ENCODE data around the gene PKN1.

PKN1 gene

DNA sequence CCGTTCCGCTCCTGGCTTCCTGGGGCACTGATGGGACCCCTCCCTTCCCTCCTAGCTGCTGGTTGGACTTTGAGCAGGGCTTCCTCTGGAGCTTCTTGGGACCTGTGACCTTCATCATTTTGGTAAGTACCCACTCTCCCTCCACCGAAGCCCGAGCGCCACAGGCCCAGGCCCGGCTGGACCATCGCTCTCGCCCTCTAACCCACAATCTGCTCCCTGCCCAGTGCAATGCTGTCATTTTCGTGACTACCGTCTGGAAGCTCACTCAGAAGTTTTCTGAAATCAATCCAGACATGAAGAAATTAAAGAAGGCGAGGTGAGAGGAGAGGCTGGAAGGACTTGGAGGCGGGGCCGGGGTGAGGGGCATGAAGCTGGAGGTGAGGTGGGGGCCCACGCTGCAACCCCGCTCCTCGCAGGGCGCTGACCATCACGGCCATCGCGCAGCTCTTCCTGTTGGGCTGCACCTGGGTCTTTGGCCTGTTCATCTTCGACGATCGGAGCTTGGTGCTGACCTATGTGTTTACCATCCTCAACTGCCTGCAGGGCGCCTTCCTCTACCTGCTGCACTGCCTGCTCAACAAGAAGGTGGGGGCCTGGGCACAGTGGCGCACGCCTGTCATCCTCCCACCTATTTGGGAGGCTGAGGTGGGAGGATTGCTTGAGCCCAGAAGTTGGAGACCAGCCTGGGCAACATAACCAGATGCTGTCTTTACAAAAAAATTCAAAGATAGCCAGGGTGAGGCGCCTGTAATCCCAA is 26.3 kb upstream of the PKN1 start:
- no peak for DNase-seq

DNA sequence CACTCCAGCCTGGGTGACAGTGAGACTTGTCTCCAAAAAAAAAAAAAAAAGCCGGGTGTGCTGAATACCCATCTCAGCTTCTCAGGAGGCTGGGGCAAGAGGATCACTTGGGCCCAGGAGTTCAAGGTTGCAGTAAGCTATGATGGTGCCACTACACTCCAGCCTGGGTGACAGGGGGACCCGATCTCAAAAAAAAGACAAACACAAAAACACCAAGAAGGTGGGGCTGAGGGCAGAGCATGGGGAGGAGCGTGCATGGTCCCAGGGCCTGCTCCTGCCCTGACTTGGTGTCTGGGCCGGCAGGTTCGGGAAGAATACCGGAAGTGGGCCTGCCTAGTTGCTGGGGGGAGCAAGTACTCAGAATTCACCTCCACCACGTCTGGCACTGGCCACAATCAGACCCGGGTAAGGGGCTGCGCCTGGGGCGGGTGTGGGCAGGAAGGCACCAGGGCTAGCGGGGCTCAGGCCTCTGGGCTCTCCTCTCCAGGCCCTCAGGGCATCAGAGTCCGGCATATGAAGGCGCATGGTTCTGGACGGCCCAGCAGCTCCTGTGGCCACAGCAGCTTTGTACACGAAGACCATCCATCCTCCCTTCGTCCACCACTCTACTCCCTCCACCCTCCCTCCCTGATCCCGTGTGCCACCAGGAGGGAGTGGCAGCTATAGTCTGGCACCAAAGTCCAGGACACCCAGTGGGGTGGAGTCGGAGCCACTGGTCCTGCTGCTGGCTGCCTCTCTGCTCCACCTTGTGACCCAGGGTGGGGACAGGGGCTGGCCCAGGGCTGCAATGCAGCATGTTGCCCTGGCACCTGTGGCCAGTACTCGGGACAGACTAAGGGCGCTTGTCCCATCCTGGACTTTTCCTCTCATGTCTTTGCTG is 25.3 kb upstream of the PKN1 start:
- no peak for DNase-seq

DNA sequence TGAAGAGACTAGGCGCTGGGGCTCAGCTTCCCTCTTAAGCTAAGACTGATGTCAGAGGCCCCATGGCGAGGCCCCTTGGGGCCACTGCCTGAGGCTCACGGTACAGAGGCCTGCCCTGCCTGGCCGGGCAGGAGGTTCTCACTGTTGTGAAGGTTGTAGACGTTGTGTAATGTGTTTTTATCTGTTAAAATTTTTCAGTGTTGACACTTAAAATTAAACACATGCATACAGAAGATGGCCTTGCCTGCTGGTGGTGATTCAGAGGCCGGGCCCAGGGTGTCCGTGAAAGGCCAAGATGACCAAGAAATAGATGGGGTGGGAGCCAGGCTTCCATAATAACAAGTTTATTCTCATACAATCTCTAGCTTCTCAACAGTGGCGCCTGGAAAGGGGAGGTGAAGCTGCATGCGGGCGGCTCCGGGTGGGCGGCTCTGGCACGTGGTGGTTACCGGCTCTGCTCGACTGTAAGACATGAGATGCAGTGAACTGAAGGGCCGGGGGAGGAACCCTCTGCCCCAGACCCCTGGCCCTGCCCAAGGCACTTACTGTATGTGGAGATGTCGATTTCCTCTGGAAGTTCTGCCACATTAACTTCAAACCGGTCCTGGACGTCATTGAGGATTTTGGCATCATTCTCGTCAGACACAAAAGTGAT is 24.5 kb upstream of the PKN1 start:
- no peak for DNase-seq

DNA sequence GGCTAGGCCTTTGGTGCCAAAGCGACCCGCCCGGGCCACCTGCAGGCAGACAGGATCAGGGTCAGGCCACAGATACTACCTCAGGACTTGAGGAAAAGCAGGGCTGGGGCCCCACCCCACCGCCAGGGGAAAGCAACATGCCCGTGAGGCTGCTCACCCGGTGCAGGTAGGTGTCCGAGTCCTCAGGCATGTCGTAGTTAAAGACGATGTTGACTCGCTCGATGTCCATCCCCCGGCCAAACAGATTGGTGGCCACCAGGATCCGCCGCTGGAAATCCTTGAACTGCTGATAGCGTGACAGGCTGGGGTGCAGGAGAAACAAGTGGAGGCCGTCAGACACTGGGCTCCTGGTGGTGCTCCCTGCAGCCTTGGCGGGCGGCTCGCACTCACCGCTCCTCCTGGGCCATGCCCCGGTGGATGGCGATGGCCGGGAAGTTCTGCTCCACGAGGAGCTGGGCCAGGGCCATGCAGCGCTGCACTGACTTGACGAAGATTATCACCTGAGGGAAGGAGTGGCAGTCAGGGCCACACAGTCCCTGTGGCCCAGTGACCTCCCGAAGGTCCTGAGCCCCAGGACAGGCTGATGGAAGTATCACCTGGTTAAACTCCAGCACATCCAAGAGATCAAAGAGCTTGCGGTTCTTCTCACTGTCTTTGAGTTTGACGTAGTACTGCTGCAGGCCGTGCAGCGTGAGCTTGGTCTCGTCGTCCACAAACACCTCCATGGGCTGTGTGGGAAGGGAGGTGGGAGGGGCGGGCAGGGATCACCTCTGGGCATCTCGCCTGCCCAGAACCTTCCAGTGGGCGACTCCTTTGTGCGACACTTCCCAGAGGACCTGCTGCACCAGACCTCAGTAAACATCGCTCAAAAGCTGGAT is 23.7 kb upstream of the PKN1 start:
- DNase-seq: no peak

DNA sequence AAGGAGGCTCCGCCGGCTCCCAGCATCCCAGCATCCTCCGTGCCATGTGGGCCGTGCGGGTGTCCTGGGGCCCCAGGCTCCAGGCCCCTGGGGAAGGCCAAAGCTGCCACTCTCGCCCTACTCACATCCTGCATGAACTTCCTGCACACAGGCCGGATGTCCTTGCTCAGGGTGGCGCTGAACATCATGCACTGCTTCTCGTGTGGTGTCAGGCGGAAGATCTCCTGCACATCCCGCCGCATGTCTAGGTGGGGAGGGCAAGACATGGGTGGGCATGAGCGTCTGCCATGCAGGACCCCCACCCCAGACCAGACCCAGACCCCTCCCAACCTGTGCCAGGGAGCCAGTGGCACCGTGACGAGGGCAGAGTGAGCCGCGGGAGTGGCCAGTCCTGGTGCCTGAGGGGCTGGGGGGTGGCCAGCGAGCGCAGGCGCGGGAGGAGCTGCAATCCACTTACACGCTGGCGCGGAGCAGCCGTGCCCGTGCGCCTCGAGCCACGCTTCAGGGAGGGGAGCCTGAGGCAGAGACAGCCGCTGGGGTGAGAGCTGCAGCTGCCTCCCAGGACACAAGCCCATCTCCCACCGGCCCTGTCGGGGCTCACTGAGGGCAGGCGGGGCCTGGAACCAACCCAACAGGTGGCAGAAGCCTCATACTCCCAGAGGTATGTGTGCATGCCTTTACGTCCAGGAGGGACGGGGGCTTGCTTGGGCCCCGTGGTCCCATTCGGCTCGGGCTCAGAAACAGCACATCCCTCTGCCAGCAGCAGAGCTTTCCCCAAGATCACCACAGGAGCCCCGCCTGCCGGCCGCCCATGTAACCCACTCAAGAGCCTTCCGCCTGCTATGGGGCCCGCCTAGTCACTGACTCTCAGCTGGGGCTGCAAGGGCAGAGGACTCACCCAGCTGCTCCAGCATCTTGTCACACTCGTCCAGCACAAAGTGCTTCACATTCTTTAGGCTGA is 22.7 kb upstream of the PKN1 start:
- DNase-seq: no peak

DNA sequence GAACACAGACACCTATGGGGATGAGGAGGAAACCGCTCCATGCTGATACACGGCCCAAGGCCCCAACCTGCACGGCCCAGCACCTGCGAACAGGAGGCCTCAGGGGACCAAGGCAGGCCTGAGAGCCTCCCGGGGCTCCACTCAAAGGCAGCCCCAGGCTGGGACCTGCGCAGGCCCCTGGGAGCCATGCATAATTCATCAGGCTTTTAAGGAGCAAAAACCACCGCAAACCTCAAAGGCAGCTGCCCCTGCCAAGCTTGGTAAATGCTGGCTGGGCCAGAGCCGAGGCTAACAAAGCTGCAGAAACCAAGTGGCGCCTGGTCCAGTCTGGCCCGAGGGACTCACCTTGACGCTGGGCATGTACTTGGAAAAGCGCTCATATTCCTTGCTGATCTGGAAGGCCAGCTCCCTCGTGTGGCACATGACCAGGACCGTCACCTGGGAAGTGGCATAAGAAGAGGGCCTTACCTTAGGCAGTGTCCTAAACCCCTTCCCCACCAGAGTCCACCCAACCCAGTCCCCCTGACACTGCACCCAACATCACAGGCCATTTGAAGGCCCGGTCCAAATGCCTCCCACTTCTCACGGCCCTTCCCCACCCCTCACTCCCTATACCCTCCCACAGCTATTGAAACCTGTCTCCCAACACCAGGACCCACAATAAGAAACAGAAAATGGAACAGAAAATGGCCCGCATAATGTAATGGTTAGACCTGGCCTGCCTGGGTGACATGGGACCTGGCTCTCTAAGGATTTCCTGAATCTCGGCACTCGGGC is 21.8 kb upstream of the PKN1 start:
- no peak for DNase-seq

DNA sequence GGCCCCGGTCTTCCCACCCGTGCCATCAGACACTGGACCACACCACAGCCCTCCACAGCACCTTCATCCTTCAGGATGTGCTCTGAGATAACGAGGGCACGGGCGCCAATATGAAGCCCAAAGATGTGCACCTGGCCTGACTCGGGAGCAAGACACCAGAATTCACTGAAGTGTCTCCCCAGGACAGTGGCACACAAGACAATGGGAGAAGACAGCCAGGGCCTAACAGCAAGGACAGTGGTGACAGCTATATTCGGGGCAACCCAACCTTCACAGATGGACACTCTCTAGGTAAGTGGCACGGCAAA is 21.2 kb upstream of the PKN1 start:
- no peak for DNase-seq

DNA sequence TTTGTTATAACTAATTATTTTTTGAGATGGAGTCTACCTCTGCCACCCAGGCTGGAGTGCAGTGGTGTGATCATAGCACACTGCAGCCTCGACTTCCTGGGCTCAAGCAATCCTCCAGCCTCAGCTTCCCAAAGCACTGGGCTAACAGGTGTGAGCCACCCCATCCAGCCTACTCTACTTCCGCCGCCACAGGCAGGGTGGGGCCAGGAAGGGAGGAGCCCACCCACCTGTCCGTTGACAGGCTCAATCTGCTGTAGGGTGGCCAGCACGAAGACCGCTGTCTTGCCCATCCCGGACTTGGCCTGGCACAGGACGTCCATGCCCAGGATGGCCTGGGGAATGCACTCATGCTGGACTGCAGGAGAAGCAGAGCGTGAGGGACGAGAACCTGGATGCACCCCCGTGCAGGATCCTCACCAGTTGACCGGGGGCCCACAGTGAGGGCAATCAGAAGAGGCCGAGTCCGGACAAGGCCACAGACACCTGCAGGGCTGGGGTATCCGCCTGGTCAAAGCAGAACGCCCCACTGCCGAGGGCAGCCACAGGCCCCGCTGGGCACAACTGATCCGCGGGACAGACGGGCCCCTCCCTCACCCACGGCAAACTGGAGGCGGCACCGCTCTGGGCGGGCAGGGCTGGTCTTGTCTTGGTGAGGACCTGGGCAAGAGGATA is 20.6 kb upstream of the PKN1 start:
- no peak for DNase-seq

DNA sequence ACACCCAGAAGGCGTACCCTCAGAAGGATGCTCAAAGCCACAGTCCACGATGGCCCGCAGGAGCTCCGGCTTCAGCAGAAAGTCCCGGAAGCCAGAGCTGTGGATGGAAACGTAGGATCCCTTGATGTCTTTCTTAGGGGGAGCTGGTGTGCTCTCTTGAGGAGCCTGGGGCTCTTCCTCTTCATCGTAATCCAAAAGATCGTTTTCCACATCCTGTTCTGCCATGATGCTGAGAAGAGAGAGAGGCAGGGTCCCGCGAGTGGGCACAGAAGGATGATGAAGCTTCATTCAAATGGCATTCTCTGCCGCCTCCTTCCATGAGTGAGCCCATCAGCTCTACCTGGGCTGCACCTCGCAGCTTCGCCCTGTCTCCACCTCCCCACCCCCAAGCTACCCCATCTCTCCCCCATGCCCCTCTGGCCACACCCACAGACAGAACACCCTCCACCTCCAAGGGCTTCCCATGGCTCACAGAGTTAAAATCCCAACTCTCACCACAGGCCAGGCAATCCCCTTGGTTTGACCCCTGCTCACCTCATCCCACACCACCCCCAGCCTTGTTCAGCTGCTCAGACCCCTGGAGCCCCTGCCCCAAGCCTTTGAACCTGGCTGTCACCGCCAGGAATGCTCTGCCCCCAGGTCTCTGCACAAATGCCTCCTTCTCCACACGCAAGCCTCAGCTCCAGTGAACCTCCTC is 20.0 kb upstream of the PKN1 start:
- DNase-seq: no peak

DNA sequence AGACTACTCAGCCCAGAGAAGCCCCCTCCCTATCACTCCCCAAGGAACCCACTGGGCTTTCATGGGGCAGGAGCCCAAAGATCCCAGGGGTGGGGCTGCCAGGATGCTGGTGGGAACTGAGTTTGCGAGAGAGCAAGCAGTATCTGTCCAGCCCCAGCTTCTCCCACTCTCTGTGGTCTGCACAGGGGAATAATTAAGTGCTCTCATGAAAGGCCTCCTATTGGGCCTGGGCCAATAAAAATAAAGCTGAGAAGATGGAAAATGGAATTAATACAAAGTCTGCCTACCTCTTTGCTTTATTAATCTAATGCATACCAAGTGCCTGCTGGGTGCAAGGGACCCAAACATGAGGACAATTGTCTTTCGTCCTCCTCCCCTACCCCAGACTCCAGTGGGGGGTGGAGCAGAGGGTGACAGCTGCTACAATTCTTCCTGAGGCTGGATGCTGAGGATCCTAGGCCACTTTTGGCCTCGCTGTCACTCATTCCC is 19.4 kb upstream of the PKN1 start:
- DNase-seq: no peak

DNA sequence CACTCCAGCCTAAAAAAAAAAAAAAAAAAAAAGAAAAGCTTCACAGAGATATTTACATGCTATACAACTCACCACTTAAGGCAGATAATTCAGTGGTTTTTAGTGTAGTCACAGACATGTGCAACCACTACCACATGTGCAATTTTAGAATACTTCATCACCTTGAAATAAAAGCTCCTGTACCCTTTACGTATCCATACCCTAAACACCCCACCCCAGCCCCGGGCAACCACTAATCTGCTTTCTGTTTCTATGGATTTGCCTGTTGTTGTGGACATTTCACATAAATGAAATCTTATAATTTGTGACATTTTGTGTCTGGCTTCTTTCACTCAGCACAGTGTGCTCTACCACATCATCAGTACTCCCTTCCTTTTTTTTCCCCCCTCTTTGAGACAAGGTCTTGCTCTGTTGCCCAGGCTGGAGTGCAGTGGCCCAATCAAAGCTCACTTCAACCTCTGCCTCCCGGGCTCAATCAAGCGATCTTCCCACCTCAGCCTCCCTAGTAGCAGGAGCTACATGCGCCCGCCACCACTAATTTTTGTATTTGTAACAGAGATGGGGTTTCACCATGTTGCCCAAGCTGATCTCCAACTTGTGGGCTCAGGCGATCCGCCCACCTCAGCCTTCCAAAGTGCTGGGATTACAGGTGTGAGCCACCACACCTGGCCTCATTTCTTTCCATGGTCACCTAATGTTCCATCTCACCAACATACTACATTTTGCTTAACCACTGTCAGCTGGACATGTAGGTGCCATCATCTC is 18.0 kb upstream of the PKN1 start:
- DNase-seq: no peak

DNA sequence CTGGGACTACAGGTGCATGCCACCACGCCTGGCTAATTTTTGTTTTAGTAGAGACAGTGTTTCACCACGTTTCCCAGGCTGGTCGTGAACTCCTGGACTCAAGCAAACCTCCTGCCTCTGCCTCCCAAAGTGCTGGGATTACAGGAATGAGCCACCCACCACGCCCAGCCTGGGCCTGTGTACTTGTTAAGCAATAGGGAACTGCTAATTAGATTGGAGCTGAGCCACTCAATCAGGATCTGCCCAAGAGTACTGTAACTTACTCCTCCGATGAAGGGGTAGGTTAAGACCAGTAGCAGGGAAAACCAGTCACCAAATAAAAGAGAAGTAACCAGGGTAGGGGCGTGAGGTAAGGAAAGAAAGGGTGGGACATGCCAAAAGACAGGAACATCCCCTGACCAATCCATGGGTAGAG is 16.3 kb upstream of the PKN1 start:
- no peak for DNase-seq

DNA sequence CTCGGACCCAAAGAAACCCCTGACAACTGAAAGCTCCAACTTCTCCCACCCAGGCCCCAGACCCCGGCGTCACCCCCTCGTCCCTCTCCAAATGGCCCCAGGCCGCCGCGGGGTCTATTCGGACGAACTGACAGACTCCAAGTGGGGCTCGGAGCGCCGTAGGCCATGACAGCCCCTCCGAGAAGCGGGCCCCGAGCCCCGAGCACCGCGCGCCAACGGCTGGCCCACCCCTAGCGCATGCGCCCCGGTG is 14.3 kb upstream of the PKN1 start:
- no peak for DNase-seq

DNA sequence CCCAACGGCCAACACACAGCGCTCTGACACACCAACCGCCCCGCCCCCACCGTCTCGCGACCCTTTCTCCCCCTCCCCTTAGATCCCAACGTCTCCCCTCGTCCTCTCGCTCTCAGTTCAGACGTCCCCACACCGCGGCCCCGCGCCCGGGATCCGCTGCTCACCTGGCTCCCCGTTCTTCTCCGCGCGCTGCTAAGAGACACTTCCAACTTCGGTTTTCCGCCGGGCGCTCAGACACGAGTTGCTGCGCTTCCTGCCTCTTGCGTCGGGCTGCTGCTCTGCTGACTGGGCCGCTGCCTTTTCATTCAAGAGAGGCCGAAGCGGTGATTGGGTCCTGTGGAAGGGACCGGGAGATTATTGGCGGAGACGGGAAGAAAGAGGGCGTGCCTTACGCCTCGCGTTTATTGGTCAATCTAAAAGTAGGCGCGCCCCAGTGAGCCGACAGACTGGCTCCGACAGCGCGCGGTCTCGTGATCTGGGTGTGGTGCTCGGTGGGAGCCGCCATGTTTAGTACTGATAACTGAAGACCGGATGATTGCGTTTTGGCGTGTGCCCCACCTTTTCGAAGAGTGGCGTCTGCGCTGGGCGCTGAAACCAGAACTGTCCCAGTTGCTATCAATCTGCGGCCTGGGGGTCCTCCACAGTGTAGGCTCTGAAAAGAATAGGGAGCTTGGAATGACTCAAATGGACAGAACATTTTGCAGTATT is 13.8 kb upstream of the PKN1 start, which contains the start of gene DDX39A:
TSS of gene DDX39A (minus strand) at position 236 of the 708 bp plus-strand sequence. CDS start 6,121 bp downstream, outside the sequence.
- peak; percentile 99 for DNase-seq

DNA sequence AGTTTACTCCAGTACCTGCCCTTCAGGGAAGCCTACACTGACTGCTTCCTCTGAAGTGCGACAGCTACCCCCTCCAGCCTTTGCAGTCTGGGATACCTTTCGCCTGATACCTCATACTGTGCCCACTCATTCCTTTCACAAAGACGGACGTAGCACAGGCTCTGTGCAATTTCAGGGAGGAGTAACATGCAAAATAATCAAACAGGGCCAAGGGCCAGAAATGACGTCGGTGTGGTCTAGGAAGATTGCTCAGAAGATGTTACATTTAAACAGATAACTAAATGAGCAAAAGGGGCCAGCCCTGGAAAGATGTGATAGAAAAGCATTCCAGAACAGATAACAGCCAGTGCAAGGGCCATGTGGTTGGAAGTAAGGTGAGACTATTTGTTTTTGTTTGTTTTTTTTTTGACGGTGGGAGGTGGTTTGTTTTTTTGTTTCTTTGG is 7.4 kb upstream of the PKN1 start:
- DNase-seq: no peak

DNA sequence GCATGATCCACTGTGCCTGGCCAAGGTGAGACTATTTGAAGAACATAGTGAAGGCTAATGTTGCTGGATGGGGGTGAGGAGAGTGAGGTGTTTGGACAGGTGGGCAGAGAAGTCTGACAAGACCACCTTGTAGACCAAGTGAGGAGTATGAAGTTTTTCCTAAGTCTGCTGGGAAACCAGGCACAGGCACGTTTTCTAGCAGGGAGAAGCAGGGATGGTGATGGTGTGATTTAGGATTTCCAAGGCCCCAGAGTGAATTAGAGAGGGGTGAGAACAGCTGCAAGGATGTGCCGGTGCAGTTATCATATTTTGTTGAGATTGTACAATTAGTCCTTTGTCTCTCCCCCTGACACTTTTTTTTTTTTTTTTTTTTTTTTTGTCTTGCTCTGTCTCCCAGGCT is 5.6 kb upstream of the PKN1 start:
- DNase-seq: no peak

DNA sequence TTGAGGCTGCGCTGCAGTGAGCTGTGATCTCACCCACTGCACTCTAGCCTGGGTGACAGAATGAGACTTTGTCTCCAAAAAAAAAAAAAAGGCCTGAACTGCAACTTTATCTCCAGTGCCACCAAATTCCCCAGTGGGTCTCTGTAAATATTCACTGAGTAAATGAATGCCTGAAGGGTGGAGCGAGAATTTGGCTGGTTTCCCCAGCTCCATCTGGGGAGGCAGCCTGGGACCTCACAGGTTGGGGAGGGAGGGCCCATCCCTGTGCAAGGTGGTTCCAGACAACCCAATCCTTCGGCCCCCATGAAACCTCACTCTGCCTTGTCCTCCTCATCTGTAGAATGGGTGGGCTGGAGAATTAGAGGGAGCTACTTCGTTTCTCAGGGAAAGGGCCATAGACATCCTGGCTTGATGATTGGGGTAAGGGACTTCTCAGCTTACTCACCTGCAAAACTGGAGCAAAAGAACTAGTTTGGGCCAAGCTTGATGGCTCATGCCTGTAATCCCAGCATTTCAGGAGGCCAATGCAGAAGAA is 4.2 kb upstream of the PKN1 start:
- no peak for DNase-seq

DNA sequence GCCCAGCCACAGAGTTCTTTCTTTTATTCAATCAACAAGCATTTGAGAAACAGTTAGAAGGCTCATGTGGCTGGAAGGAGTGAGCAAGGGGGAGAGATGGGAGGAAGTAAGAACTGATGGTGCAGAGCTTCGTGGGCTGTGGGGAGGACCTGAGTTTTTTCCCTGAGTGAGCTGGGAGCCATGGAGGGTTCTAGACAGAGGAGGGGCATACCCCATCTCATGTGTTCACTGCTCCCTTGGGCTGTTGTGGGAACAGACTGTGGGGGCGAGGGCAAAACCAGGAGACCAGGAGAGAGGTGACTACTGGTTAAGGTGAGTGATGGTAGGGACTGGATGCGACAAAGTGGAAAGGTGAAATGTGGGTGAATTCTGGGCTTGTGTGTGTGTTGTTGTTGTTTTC is 2.4 kb upstream of the PKN1 start:
- DNase-seq: no peak

Data from NCI-H1694 (cell line).